HepG2 (cell line): ENCODE data around the gene UPK1A. TPM values are rescaled to one million over a fixed set of nuclear protein-coding genes. Genes with fewer than 3 reads are reported as not detected.

ENCODE experiments used
- KDM5B ChIP-seq: sonication (generic); formaldehyde crosslinking; IDR thresholded peaks from 2 replicates; pipeline ENCODE4 v1.4.0; 2020; ENCODE audit warnings: missing genetic modification reagents, mild to moderate bottlenecking, borderline replicate concordance
- NRL ChIP-seq: sonication (generic); formaldehyde crosslinking; IDR thresholded peaks from 2 replicates; pipeline ENCODE4 v1.5.0; 2020; ENCODE audit warnings: missing genetic modification reagents, mild to moderate bottlenecking, moderate library complexity, borderline replicate concordance
- SMAD3 ChIP-seq: sonication (generic); formaldehyde crosslinking; IDR thresholded peaks from 2 replicates; pipeline ENCODE4 v1.4.0; 2020; ENCODE audit warnings: missing genetic modification reagents
- TGIF2 ChIP-seq: IDR thresholded peaks from 2 replicates; pipeline ENCODE4 v1.6.1; 2016; ENCODE audit warnings: control low read depth, missing compliant biosample characterization
- THRA ChIP-seq: sonication (generic); formaldehyde crosslinking; IDR thresholded peaks from 2 replicates; pipeline ENCODE4 v1.4.0; 2020; ENCODE audit warnings: missing genetic modification reagents, borderline replicate concordance
- ZBTB14 ChIP-seq: sonication (generic); formaldehyde crosslinking; IDR thresholded peaks from 2 replicates; pipeline ENCODE4 v1.4.0; 2020; ENCODE audit warnings: missing genetic modification reagents
- ZMYM2 ChIP-seq: sonication (generic); formaldehyde crosslinking; IDR thresholded peaks from 2 replicates; pipeline ENCODE4 v1.8.0; 2022; ENCODE audit warnings: mild to moderate bottlenecking, missing genetic modification reagents
- ZNF34 ChIP-seq: sonication (generic); formaldehyde crosslinking; IDR thresholded peaks from 2 replicates; pipeline ENCODE4 v1.4.0; 2020; ENCODE audit warnings: mild to moderate bottlenecking, missing genetic modification reagents, borderline replicate concordance
- ZNF432 ChIP-seq: sonication (generic); formaldehyde crosslinking; IDR thresholded peaks from 2 replicates; pipeline ENCODE4 v1.5.0; 2020; ENCODE audit warnings: missing genetic modification reagents, mild to moderate bottlenecking, borderline replicate concordance
- ZNF513 ChIP-seq: sonication (generic); formaldehyde crosslinking; conservative IDR thresholded peaks from 2 replicates; pipeline ENCODE4 v1.5.0; 2020; ENCODE audit warnings: missing genetic modification reagents
- ZNF547 ChIP-seq: sonication (generic); formaldehyde crosslinking; IDR thresholded peaks from 2 replicates; pipeline ENCODE4 v1.5.1; 2020; ENCODE audit warnings: mild to moderate bottlenecking, missing genetic modification reagents
- ZNF556 ChIP-seq: sonication (generic); formaldehyde crosslinking; IDR thresholded peaks from 2 replicates; pipeline ENCODE4 v1.4.0; 2020; ENCODE audit warnings: mild to moderate bottlenecking, missing genetic modification reagents, borderline replicate concordance
- ZNF563 ChIP-seq: sonication (generic); formaldehyde crosslinking; IDR thresholded peaks from 2 replicates; pipeline ENCODE4 v1.8.0; 2022; ENCODE audit warnings: mild to moderate bottlenecking, moderate library complexity, missing genetic modification reagents
- polyA plus RNA-seq, 8 experiments: library from polyadenylated mRNA; depleted of rRNA in 3 of 8; stranded (reverse) in 7 of 8; unstranded in 1 of 8; fragments of >200 nt; fragmentation: Illumina TruSeq in 4 of 8; extraction: Trizol in 4 of 8; gene quantifications; 2 replicates each; pipeline versions ENCODE4 v1.2.1 to v1.2.3, GENCODE V29; 2011 to 2016; ENCODE audit warnings: low read depth in 4 of 8, missing spikeins in 1 of 8, mixed read lengths in 1 of 8; ENCODE audit not compliant: insufficient read depth in 1 of 8
- total RNA-seq, 5 experiments: library from RNA; depleted of rRNA; stranded (reverse); fragments of >200 nt; fragmentation: Illumina TruSeq; extraction: Trizol; gene quantifications; 2 replicates each; pipeline ENCODE4 v1.2.3, GENCODE V29; 2016; ENCODE audit warnings: low read depth in 1 of 5
- TF ChIP-seq, protein P1 (sequence below): sonication (generic); formaldehyde crosslinking; IDR thresholded peaks from 2 replicates; pipeline ENCODE4 v1.4.0; 2020; ENCODE audit warnings: missing genetic modification reagents
- TF ChIP-seq, protein P2 (sequence below): sonication (generic); formaldehyde crosslinking; IDR thresholded peaks from 2 replicates; pipeline ENCODE4 v1.4.0; 2020; ENCODE audit warnings: missing genetic modification reagents
- TF ChIP-seq, protein P3 (sequence below): sonication (generic); formaldehyde crosslinking; IDR thresholded peaks from 2 replicates; pipeline ENCODE4 v1.5.1; 2020; ENCODE audit warnings: mild to moderate bottlenecking, missing genetic modification reagents

Gene UPK1A
- total and polyA plus RNA-seq, 2 of the 13 experiments (the other 11 are each of a cell fraction or from before 2014, with no cell fraction given) = 2.9 TPM; not detected in 1

GRCh38 chr19:35716801-35717664 is 50.7 kb downstream of the UPK1A start (continued):
- TF ChIP-seq, protein P1, sequence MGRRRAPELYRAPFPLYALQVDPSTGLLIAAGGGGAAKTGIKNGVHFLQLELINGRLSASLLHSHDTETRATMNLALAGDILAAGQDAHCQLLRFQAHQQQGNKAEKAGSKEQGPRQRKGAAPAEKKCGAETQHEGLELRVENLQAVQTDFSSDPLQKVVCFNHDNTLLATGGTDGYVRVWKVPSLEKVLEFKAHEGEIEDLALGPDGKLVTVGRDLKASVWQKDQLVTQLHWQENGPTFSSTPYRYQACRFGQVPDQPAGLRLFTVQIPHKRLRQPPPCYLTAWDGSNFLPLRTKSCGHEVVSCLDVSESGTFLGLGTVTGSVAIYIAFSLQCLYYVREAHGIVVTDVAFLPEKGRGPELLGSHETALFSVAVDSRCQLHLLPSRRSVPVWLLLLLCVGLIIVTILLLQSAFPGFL (CRISPR knock-in tag) = 0 out of 2 replicates have a peak, but pooled peaks have one; percentile 16
- TF ChIP-seq, protein P2, sequence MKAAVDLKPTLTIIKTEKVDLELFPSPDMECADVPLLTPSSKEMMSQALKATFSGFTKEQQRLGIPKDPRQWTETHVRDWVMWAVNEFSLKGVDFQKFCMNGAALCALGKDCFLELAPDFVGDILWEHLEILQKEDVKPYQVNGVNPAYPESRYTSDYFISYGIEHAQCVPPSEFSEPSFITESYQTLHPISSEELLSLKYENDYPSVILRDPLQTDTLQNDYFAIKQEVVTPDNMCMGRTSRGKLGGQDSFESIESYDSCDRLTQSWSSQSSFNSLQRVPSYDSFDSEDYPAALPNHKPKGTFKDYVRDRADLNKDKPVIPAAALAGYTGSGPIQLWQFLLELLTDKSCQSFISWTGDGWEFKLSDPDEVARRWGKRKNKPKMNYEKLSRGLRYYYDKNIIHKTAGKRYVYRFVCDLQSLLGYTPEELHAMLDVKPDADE = 0 out of 2 replicates have a peak, but pooled peaks have one; percentile 35
- TF ChIP-seq ZNF547 (CRISPR knock-in tag) (no peak), ZNF34 (CRISPR knock-in tag) (no peak), TGIF2 (CRISPR knock-in tag) (no peak), ZNF556 (CRISPR knock-in tag) (no peak), ZMYM2 (CRISPR knock-in tag) (no peak), KDM5B (CRISPR knock-in tag) (no peak; the same call in 1 of the 2 replicates), SMAD3 (CRISPR knock-in tag) (no peak), ZNF432 (no peak), THRA (CRISPR knock-in tag) (no peak; the same call in 1 of the 2 replicates), ZBTB14 (CRISPR knock-in tag) (peak; percentile 52), ZNF563 (CRISPR knock-in tag) (0 out of 2 replicates have a peak, but pooled peaks have one; percentile 83), NRL (CRISPR knock-in tag) (0 out of 2 replicates have a peak, but pooled peaks have one; percentile 16), ZNF513 (CRISPR knock-in tag) (no peak)
- TF ChIP-seq, protein P3, sequence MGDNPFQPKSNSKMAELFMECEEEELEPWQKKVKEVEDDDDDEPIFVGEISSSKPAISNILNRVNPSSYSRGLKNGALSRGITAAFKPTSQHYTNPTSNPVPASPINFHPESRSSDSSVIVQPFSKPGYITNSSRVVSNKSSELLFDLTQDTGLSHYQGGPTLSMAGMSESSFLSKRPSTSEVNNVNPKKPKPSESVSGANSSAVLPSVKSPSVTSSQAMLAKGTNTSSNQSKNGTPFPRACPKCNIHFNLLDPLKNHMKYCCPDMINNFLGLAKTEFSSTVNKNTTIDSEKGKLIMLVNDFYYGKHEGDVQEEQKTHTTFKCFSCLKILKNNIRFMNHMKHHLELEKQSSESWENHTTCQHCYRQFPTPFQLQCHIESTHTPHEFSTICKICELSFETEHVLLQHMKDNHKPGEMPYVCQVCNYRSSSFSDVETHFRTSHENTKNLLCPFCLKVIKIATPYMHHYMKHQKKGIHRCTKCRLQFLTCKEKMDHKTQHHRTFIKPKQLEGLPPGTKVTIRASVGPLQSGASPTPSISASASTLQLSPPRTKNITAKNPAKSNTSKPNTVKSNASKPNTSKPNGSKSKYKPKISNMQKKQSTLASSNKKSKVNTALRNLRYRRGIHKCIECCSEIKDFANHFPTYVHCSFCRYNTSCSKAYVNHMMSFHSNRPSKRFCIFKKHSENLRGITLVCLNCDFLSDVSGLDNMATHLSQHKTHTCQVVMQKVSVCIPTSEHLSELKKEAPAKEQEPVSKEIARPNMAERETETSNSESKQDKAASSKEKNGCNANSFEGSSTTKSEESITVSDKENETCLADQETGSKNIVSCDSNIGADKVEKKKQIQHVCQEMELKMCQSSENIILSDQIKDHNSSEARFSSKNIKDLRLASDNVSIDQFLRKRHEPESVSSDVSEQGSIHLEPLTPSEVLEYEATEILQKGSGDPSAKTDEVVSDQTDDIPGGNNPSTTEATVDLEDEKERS (CRISPR knock-in tag) = no peak; the same call in 1 of the 2 replicates
